CD8-positive, alpha-beta memory T cell (primary cell): ENCODE measurements around the gene ZNHIT3. TPM values are rescaled to one million over a fixed set of nuclear protein-coding genes. Genes with fewer than 3 reads are reported as not detected.
"Not testable (repeated sequence)": the region's sequence is repeated elsewhere in the genome, so short reads cannot be mapped to it uniquely, and the experiment has no call there.

Experiments
- CTCF ChIA-PET: fragments of 350-600 bp; sonication (Branson Sonifier 250); formaldehyde crosslinking; loops from one replicate; lab custom pipeline; 2021; ENCODE audit warnings: antibody characterized with exemption; lab: Charles Lee
- POLR2A ChIA-PET: fragments of 350-600 bp; sonication (Branson Sonifier 250); formaldehyde crosslinking; loops from one replicate; lab custom pipeline; 2021; ENCODE audit warnings: antibody characterized with exemption; lab: Charles Lee
- DNase-seq, 5 donors: peaks; one replicate each; pipeline versions ENCODE4 v3.0.0 to v3.0.0-alpha.2; 2020 to 2022; ENCODE audit warnings: mixed read lengths in 1 of 5
- H3K27ac ChIP-seq: one replicate; pipeline ENCODE4 v1.7.0; 2013; ENCODE audit warnings: low read depth, mild to moderate bottlenecking, low read length, moderate library complexity
- H3K27me3 ChIP-seq: 2 replicates; pipeline ENCODE4 v1.7.0; 2013; ENCODE audit warnings: low read length, mild to moderate bottlenecking; ENCODE audit not compliant: insufficient read depth, poor library complexity, severe bottlenecking
- H3K36me3 ChIP-seq: 2 replicates; pipeline ENCODE4 v1.7.0; 2013; ENCODE audit warnings: mild to moderate bottlenecking, low read length, moderate library complexity; ENCODE audit not compliant: insufficient read depth
- H3K4me1 ChIP-seq: 2 replicates; pipeline ENCODE4 v1.7.0; 2013; ENCODE audit warnings: mild to moderate bottlenecking, low read length, moderate library complexity; ENCODE audit not compliant: insufficient read depth
- H3K4me3 ChIP-seq: 2 replicates; pipeline ENCODE4 v1.7.0; 2013; ENCODE audit warnings: mild to moderate bottlenecking, low read length
- H3K9me3 ChIP-seq: 2 replicates; pipeline ENCODE4 v1.7.0; 2013; ENCODE audit warnings: mild to moderate bottlenecking, low read length
- H3K27ac Mint-ChIP-seq, 8 donors: one replicate each; pipeline ENCODE4 v1.8.0; 2020 to 2021; ENCODE audit warnings: mixed read lengths in 8 of 8, mild to moderate bottlenecking in 6 of 8, inconsistent platforms in 3 of 8, moderate library complexity in 3 of 8
- H3K27me3 Mint-ChIP-seq, 2 donors: one replicate each; pipeline ENCODE4 v1.8.0; 2020 to 2021; ENCODE audit warnings: mixed read lengths in 2 of 2, mild to moderate bottlenecking in 1 of 2, moderate library complexity in 1 of 2
- H3K36me3 Mint-ChIP-seq, 3 donors: one replicate each; pipeline ENCODE4 v1.8.0; 2020 to 2021; ENCODE audit warnings: mixed read lengths in 3 of 3, inconsistent platforms in 1 of 3, mild to moderate bottlenecking in 1 of 3
- H3K4me1 Mint-ChIP-seq, 3 donors: one replicate each; pipeline ENCODE4 v1.8.0; 2020 to 2021; ENCODE audit warnings: mixed read lengths in 3 of 3, inconsistent platforms in 1 of 3, mild to moderate bottlenecking in 1 of 3
- H3K4me3 Mint-ChIP-seq, 7 donors: one replicate each; pipeline ENCODE4 v1.8.0; 2020 to 2021; ENCODE audit warnings: mixed read lengths in 7 of 7, mild to moderate bottlenecking in 6 of 7, moderate library complexity in 4 of 7, inconsistent platforms in 2 of 7
- H3K9me3 Mint-ChIP-seq, 5 donors: one replicate each; pipeline ENCODE4 v1.8.0; 2020 to 2022; ENCODE audit warnings: mixed read lengths in 5 of 5, mild to moderate bottlenecking in 3 of 5, moderate library complexity in 2 of 5, inconsistent platforms in 1 of 5
- polyA plus RNA-seq: library from polyadenylated mRNA; unstranded; fragments of 300-500 nt; fragmentation: Illumina TruSeq; gene quantifications from one replicate; pipeline ENCODE4 v1.2.3, GENCODE V29; 2021
- total RNA-seq, 2 experiments: library from RNA; stranded (reverse); gene quantifications; one replicate each; pipeline ENCODE4 v1.2.3, GENCODE V29; 2021

Gene ZNHIT3
- total and polyA plus RNA-seq, 3 experiments from 2014 or later: 57.6 to 89.4 (median 60.8) TPM

GRCh38 chr17:36474571-36474970 is 11.9 kb upstream of the ZNHIT3 start:
- POLR2A ChIA-PET: no interaction called here
- H3K27ac ChIP-seq: no peak overlapping the region
- DNase-seq: no peak
- H3K36me3 Mint-ChIP-seq: no peaks in the 10 kb centered on the region
- H3K4me1 ChIP-seq: no peaks in the 10 kb centered on the region
- peaks cover 4% of the 10 kb centered on the region for H3K27me3 ChIP-seq
- H3K4me1 Mint-ChIP-seq: no peaks in the 10 kb centered on the region
- CTCF ChIA-PET: interaction anchor here (0.9 kb wide), 1 partner anchor 8 kb away, joined by 3 read pairs; no protein-coding TSS in a partner anchor
- peaks cover 15 to 35% of the 10 kb centered on the region in 2 donors for H3K27me3 Mint-ChIP-seq
- H3K27ac Mint-ChIP-seq: no peak overlapping the region
- no peak overlapping the region for H3K4me3 ChIP-seq
- no peaks in the 10 kb centered on the region for H3K9me3 ChIP-seq
- no peaks in the 10 kb centered on the region for H3K36me3 ChIP-seq
- no peaks in the 10 kb centered on the region for H3K9me3 Mint-ChIP-seq
- H3K4me3 Mint-ChIP-seq: peak overlapping the region in 1 of 7 donors; percentile 5

- no peaks in the 10 kb centered on the region for H3K4me1 ChIP-seq
- ChIA-PET POLR2A (no interaction called here), CTCF (no interaction called here)
- H3K27ac Mint-ChIP-seq: no peak overlapping the region
- H3K4me1 Mint-ChIP-seq: no peaks in the 10 kb centered on the region
- H3K27me3 ChIP-seq: peaks cover under 1% of the 10 kb centered on the region
- H3K9me3 ChIP-seq: no peaks in the 10 kb centered on the region
- peaks cover 12 to 38% of the 10 kb centered on the region in 2 donors for H3K27me3 Mint-ChIP-seq
- H3K4me3 Mint-ChIP-seq: no peak overlapping the region
- no peak for DNase-seq
- no peak overlapping the region for H3K4me3 ChIP-seq
- H3K9me3 Mint-ChIP-seq: no peaks in the 10 kb centered on the region
- no peaks in the 10 kb centered on the region for H3K36me3 ChIP-seq
- no peaks in the 10 kb centered on the region for H3K36me3 Mint-ChIP-seq
- H3K27ac ChIP-seq: no peak overlapping the region
Observed at GRCh38 chr17:36475346-36475970, 11.0 kb upstream of the ZNHIT3 start.

GRCh38 chr17:36481829-36482228 is 4.7 kb upstream of the ZNHIT3 start:
- peaks cover 7% of the 10 kb centered on the region for H3K27me3 ChIP-seq
- H3K4me1 ChIP-seq: peaks cover 13% of the 10 kb centered on the region
- H3K9me3 Mint-ChIP-seq: no peaks in the 10 kb centered on the region
- peaks cover 0 to 4% (median 0%) of the 10 kb centered on the region in 3 donors for H3K36me3 Mint-ChIP-seq
- H3K36me3 ChIP-seq: no peaks in the 10 kb centered on the region
- H3K4me3 Mint-ChIP-seq: peak overlapping the region; percentile 17 to 78 (median 72)
- peaks cover 20 to 24% (median 23%) of the 10 kb centered on the region in 3 donors for H3K4me1 Mint-ChIP-seq
- H3K27me3 Mint-ChIP-seq: peaks cover 13 to 32% of the 10 kb centered on the region in 2 donors
- H3K27ac Mint-ChIP-seq: no peak overlapping the region
- H3K4me3 ChIP-seq: no peak overlapping the region
- no peak overlapping the region for H3K27ac ChIP-seq
- CTCF ChIA-PET: interaction anchor here (0.9 to 2.0 kb wide), 3 partner anchors 12 to 509 kb away, joined by 3 to 7 read pairs (median 4); partner anchors contain the start of gene CCL4L2
- no peak for DNase-seq
- POLR2A ChIA-PET: no interaction called here
- no peaks in the 10 kb centered on the region for H3K9me3 ChIP-seq

GRCh38 chr17:36482611-36483504 is 3.6 kb upstream of the ZNHIT3 start:
- POLR2A ChIA-PET: interaction anchor here (0.6 to 0.7 kb wide), 2 partner anchors 63 to 291 kb away, joined by 3 to 6 read pairs; no protein-coding TSS in a partner anchor

GRCh38 chr17:36484021-36484420 is 2.5 kb upstream of the ZNHIT3 start:
- POLR2A ChIA-PET, H3K27ac Mint-ChIP-seq: not testable (repeated sequence)
- peak overlapping the region in 5 of 7 donors; percentile 25 to 58 (median 41) for H3K4me3 Mint-ChIP-seq

More at GRCh38 chr17:36482611-36483504, 3.6 kb upstream of the ZNHIT3 start:
- Mint-ChIP-seq H3K27me3 (peaks cover 13 to 26% of the 10 kb centered on the region in 2 donors), H3K9me3 (no peaks in the 10 kb centered on the region), H3K4me3 (peak overlapping the region; percentile 66 to 78 (median 72)), H3K4me1 (peaks cover 26 to 33% (median 29%) of the 10 kb centered on the region in 3 donors), H3K36me3 (peaks cover 0 to 8% (median 0%) of the 10 kb centered on the region in 3 donors), H3K27ac (no peak overlapping the region)
- Histone ChIP-seq H3K36me3 (no peaks in the 10 kb centered on the region), H3K9me3 (no peaks in the 10 kb centered on the region), H3K27me3 (peaks cover 7% of the 10 kb centered on the region), H3K4me1 (peaks cover 20% of the 10 kb centered on the region), H3K27ac (no peak overlapping the region), H3K4me3 (peak overlapping the region; percentile 58)
- CTCF ChIA-PET: interaction anchor here (0.6 to 2.2 kb wide), 25 partner anchors 9 to 512 kb away, joined by 3 to 14 read pairs (median 4); partner anchors contain the start of genes CCL4L2, MYO19 and PIGW
- DNase-seq: peak; percentile 69 to 78 (median 71)

GRCh38 chr17:36485027-36485426 is 1.5 kb upstream of the ZNHIT3 start:
- H3K27ac ChIP-seq: no peak overlapping the region
- H3K36me3 ChIP-seq: no peaks in the 10 kb centered on the region
- H3K36me3 Mint-ChIP-seq: peaks cover 0 to 19% (median 2%) of the 10 kb centered on the region in 3 donors
- no peak for DNase-seq
- no peaks in the 10 kb centered on the region for H3K9me3 Mint-ChIP-seq
- H3K4me1 ChIP-seq: peaks cover 35% of the 10 kb centered on the region
- no peak overlapping the region for H3K4me3 ChIP-seq
- peak overlapping the region in 6 of 7 donors; percentile 55 to 100 (median 96) for H3K4me3 Mint-ChIP-seq
- peak overlapping the region in 3 of 8 donors; percentile 29 to 82 (median 64) for H3K27ac Mint-ChIP-seq
- peaks cover 38 to 53% (median 44%) of the 10 kb centered on the region in 3 donors for H3K4me1 Mint-ChIP-seq
- H3K27me3 Mint-ChIP-seq: peaks cover 10 to 19% of the 10 kb centered on the region in 2 donors
- H3K9me3 ChIP-seq: no peaks in the 10 kb centered on the region
- ChIA-PET POLR2A (interaction anchor here (0.6 kb wide), 1 partner anchor 667 kb away, joined by 3 read pairs; no protein-coding TSS in a partner anchor), CTCF (interaction anchor here (1.3 kb wide), 2 partner anchors 635 to 676 kb away, joined by 4 read pairs; no protein-coding TSS in a partner anchor)
- peaks cover 7% of the 10 kb centered on the region for H3K27me3 ChIP-seq

More at GRCh38 chr17:36484021-36484420, 2.5 kb upstream of the ZNHIT3 start:
- not testable (repeated sequence) for H3K9me3 Mint-ChIP-seq, H3K9me3 ChIP-seq, H3K36me3 ChIP-seq, H3K27me3 ChIP-seq, H3K27ac ChIP-seq, H3K4me3 ChIP-seq, DNase-seq
- CTCF ChIA-PET: interaction anchor here (0.9 to 2.2 kb wide), 7 partner anchors 7 to 291 kb away, joined by 3 to 14 read pairs (median 6); no protein-coding TSS in a partner anchor
- H3K27me3 Mint-ChIP-seq: peaks cover 13 to 26% of the 10 kb centered on the region in 2 donors
- peaks cover 31 to 43% (median 34%) of the 10 kb centered on the region in 3 donors for H3K4me1 Mint-ChIP-seq
- H3K36me3 Mint-ChIP-seq: peaks cover 0 to 12% (median 0%) of the 10 kb centered on the region in 3 donors
- H3K4me1 ChIP-seq: peaks cover 32% of the 10 kb centered on the region

- Mint-ChIP-seq H3K9me3 (no peaks in the 10 kb centered on the region), H3K4me3 (peak overlapping the region; percentile 93 to 100 (median 99)), H3K27me3 (peaks cover 10 to 15% of the 10 kb centered on the region in 2 donors), H3K36me3 (peaks cover 0 to 24% (median 5%) of the 10 kb centered on the region in 3 donors), H3K27ac (peak overlapping the region; percentile 19 to 100 (median 99)), H3K4me1 (peaks cover 43 to 59% (median 49%) of the 10 kb centered on the region in 3 donors)
- no peak for DNase-seq
- peak overlapping the region; percentile 53 for H3K27ac ChIP-seq
- peaks cover 35% of the 10 kb centered on the region for H3K4me1 ChIP-seq
- no peaks in the 10 kb centered on the region for H3K9me3 ChIP-seq
- H3K27me3 ChIP-seq: peaks cover 7% of the 10 kb centered on the region
- CTCF ChIA-PET: interaction anchor here (1.0 to 1.3 kb wide), 3 partner anchors 108 to 677 kb away, joined by 3 to 4 read pairs (median 4); no protein-coding TSS in a partner anchor
- POLR2A ChIA-PET: interaction anchor here (0.6 to 1.8 kb wide), 4 partner anchors 49 to 677 kb away, joined by 3 to 7 read pairs (median 4); partner anchors contain the start of genes MRM1, MYO19, PIGW and TAF15
- peak overlapping the region; percentile 93 for H3K4me3 ChIP-seq
- no peaks in the 10 kb centered on the region for H3K36me3 ChIP-seq
Observed at GRCh38 chr17:36485805-36486203, 677 bp upstream of the ZNHIT3 start.
